Colonic mucosa (tissue), 4 donors: Measurements from ENCODE around the gene FCHSD1. TPM values are rescaled to one million over a fixed set of nuclear protein-coding genes. Genes with fewer than 3 reads are reported as not detected.

Experiments
- DNase-seq: peaks from one replicate; pipeline ENCODE4 v3.0.0-alpha.2; 2020
- H3K27ac ChIP-seq: fragments of 200-600 bp; one replicate; pipeline ENCODE4 v1.8.0; 2021
- H3K27me3 ChIP-seq: fragments of 200-600 bp; one replicate; pipeline ENCODE4 v1.8.0; 2021
- H3K36me3 ChIP-seq: fragments of 200-600 bp; one replicate; pipeline ENCODE4 v1.8.0; 2021
- H3K4me1 ChIP-seq: fragments of 200-600 bp; one replicate; pipeline ENCODE4 v1.8.0; 2021; ENCODE audit warnings: mild to moderate bottlenecking
- H3K4me3 ChIP-seq: fragments of 200-600 bp; one replicate; pipeline ENCODE4 v1.8.0; 2021
- H3K9ac ChIP-seq, 2 donors: one replicate each; pipeline ENCODE4 v1.7.0; 2013; ENCODE audit warnings: control low read depth in 2 of 2, low read depth in 2 of 2, low read length in 2 of 2
- H3K9me3 ChIP-seq: fragments of 200-600 bp; one replicate; pipeline ENCODE4 v1.8.0; 2021
- CTCF ChIP-seq: fragments of 200-600 bp; IDR thresholded peaks from one replicate; pipeline ENCODE4 v1.8.0; 2022; ENCODE audit warnings: antibody characterized with exemption, mild to moderate bottlenecking
- intact Hi-C: fragments of 100-400 bp; cut with DNase I; formaldehyde crosslinking; loops from one replicate; pipeline ENCODE4 v1.14.1; 2022
- total RNA-seq, 2 donors: library from RNA; stranded (reverse); fragmentation: NEBNext Ultra II Directional in 1 of 2; extraction: Animal tissue kit (Norgen Biotek cat#: 25700) in 1 of 2; gene quantifications; one replicate each; pipeline ENCODE4 v1.2.1, GENCODE V29; 2021
- donor health status: healthy.
- donor health status: DM: no; HTN: no; CAD: no.
- donor health status: DM: no; HTN: no; CAD: no.

Gene FCHSD1
- total RNA-seq, 2 donors from 2014 or later = 14.1 to 15.4 TPM

DNA sequence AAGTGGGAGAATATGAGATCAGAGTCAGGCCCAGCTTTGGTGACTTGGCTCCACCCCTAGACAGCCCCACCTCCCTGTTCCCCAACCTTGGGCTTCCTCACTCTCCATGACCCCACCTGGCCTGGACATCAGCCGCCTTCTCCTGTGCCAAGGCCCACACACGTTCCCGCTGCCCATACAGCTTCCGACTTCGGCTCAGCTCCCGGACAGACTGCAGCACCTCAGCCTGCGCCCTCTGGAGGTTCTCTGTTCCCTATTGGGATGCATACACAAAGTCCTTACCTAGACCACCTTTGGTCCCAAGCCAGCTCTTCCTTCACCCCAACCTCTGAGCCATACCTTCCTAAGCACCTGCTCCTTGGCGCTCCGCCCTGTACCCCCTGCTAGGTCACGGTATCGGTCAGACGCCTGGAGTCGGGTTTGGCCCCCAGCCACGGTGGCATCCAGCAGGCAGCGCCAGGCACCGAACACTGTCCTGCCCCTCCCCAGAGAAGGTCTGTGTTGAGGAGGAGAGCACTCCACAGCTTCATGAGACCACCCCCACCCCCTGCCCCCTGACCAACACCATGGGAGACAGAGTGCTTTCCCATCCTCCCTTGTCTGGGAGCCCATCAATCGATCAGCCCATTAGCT is 2.0 kb downstream of the FCHSD1 start:
- Histone ChIP-seq H3K27me3 (no peaks in the 10 kb centered on the region), H3K4me1 (no peaks in the 10 kb centered on the region), H3K9me3 (no peaks in the 10 kb centered on the region), H3K9ac (no peak overlapping the region), H3K4me3 (no peak overlapping the region), H3K36me3 (no peaks in the 10 kb centered on the region), H3K27ac (no peak overlapping the region)
- DNase-seq = no peak
- intact Hi-C loops = no loop called here
- no peak for TF ChIP-seq CTCF

DNA sequence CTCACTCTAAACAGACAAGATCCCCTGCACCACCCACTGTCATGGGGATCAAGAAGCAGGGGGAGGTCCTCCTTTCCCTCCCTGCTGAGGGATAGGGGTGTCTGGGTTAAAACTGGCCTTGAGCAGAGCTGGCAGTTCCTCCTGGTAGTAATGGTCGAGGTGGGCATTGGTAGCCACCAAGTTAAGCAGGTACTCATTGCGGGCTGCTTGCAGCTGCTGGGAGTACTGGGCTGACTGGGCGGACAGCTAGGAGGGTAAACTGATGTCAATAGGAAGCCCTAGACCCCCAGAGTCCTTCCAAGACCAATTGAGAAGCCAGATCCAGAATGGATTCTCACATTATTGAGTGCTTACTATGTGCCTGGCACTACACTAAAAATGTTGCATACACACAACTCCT is 3.4 kb downstream of the FCHSD1 start:
- DNase-seq = no peak
- Histone ChIP-seq H3K27me3 (no peaks in the 10 kb centered on the region), H3K4me3 (no peak overlapping the region), H3K9me3 (no peaks in the 10 kb centered on the region), H3K27ac (no peak overlapping the region), H3K4me1 (no peaks in the 10 kb centered on the region), H3K36me3 (no peaks in the 10 kb centered on the region), H3K9ac (no peak overlapping the region)
- intact Hi-C loops = no loop called here
- no peak for TF ChIP-seq CTCF

DNA sequence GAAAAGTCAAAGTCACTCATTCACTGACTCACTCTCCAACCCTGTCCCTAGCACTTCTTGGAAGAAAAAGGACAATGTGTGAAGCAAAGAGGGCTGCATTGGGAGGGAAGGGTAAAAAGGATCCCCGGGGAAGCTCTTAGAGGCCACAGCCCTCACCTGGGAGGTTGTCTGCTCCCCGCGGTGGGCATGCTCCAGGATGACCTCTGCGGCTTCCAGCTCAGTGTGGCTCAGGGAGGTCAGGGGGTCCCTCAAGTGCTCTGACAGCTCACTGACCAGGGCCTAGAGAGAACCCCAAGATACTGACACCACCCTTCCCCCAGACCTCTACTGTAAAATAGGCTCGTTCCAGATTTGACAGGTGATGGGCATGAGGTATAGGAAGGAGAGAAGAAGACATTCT is 4.0 kb downstream of the FCHSD1 start:
- no peak for TF ChIP-seq CTCF
- Histone ChIP-seq H3K9me3 (no peaks in the 10 kb centered on the region), H3K4me3 (no peak overlapping the region), H3K9ac (no peak overlapping the region), H3K36me3 (no peaks in the 10 kb centered on the region), H3K27ac (no peak overlapping the region), H3K27me3 (no peaks in the 10 kb centered on the region), H3K4me1 (no peaks in the 10 kb centered on the region)
- intact Hi-C loops = no loop called here
- DNase-seq = no peak

DNA sequence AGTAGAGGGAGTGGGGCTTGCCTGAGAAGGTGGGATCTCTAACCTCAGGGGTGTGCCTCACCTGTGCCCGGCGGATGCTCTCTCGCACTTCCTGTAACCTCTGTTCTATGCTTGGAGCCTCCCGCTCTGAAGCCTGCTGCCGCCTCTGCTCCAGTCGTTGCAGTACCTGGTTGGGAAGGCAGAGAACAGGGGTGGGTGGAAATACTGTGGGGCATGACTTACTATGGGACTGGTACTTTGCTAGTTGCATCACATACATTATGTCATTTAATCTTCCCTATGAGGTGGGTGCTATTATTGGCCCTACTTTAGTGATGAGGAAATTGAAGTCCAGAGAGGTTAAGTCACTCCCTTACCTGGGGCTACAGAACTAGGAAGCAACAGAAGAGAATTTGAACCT is 5.2 kb downstream of the FCHSD1 start:
- no peak for DNase-seq

GRCh38 chr5:141641634-141642267 is 9.5 kb downstream of the FCHSD1 start:
- no peak overlapping the region for H3K4me3 ChIP-seq
- no peaks in the 10 kb centered on the region for H3K27me3 ChIP-seq
- H3K36me3 ChIP-seq = no peaks in the 10 kb centered on the region
- no peak overlapping the region for H3K9ac ChIP-seq
- peaks cover 6% of the 10 kb centered on the region for H3K4me1 ChIP-seq
- no peak for TF ChIP-seq CTCF
- DNase-seq = no peak
- intact Hi-C loops = no loop called here
- no peaks in the 10 kb centered on the region for H3K9me3 ChIP-seq
- no peak overlapping the region for H3K27ac ChIP-seq

More for the DNA sequence above, 5.2 kb downstream of the FCHSD1 start:
- Histone ChIP-seq H3K9ac (no peak overlapping the region), H3K36me3 (no peaks in the 10 kb centered on the region), H3K27me3 (no peaks in the 10 kb centered on the region), H3K27ac (no peak overlapping the region), H3K9me3 (no peaks in the 10 kb centered on the region), H3K4me1 (no peaks in the 10 kb centered on the region), H3K4me3 (no peak overlapping the region)
- intact Hi-C loops = no loop called here
- no peak for TF ChIP-seq CTCF
